GM21737 (cell line): ENCODE results near the gene DCN.

Experiments
- ATAC-seq: cut with Tn5 transposase; IDR thresholded peaks from one replicate; pipeline ENCODE4 v1.9.1; 2021; ENCODE audit warnings: mild to moderate bottlenecking, moderate library complexity; ENCODE audit not compliant: unreplicated experiment

DCN gene

DNA sequence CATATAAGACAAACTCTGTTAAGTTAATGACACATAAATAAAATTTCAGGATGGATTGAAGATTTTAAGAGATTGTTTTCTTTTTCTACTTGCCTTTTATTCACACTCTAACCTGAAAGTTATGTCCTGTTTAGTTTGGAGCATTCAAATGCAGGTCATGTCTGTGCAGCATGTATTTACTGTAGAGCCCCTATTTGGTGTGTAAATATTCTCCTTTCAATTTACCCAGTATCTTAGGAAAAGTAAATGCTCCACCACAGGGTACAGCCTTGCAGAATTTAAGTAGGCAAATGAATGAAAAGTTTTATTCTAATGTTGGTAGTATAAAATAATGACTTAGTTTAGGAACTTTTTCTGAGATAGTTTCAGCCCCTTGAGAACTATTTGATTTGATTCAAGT is 6.2 kb upstream of the DCN start:
- ATAC-seq: no peak

DNA sequence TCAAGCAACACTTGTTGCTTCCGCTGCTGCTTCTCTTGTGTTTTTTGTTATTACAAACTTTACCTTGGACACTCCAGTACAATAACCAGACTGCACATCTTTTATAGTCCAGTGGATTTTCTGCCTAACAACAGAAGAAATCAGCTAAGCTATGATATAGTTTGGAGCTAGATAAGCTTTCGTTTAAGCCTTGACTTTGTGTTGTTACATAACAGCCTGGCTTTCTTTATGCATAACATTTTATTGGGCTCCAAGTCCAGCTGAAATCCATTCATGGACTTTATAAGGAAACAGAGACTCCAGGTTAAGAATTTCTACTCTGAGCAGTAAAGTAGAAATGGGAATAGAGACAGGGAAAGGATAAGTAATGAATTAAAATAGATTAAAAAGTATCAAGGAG is 3.5 kb upstream of the DCN start:
- no peak for ATAC-seq

DNA sequence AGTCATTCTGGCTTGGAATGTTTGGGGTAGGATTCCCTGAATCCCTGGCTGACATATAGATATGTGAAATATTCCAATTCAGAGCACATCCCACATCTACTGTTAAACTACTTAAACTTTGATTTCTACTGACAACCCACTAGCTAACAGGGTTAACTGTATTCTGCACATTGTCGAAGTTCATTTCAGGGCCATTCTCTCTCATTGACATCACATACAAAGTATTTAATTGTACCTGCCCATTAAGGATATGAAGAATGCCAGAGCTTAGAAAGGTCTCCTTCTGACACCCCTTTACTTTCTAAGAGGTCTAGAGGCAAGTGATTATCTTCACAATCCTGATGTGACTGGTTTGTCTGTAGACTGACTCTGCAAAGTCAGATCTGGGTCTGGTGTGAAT is 2.8 kb upstream of the DCN start:
- no peak for ATAC-seq

DNA sequence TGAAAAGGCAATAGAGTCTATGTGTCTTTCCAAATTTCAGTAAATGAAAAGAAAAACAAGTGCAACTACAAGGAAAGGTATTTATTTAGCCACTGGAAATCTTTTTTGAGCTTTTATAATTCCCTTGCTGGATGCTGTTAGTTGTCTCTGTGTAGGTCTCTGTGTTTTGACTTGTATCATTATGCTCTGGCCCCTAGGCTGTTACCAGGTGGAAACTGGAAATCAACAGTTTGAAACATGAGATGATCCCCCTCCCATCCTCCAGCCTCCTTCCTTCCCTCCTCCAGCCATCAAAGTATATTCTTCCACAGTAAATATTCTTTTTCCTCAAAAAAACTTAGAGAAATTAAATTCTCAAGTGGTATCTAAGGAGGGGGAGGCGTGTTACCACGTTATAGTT is 934 bp upstream of the DCN start:
- no peak for ATAC-seq

DNA sequence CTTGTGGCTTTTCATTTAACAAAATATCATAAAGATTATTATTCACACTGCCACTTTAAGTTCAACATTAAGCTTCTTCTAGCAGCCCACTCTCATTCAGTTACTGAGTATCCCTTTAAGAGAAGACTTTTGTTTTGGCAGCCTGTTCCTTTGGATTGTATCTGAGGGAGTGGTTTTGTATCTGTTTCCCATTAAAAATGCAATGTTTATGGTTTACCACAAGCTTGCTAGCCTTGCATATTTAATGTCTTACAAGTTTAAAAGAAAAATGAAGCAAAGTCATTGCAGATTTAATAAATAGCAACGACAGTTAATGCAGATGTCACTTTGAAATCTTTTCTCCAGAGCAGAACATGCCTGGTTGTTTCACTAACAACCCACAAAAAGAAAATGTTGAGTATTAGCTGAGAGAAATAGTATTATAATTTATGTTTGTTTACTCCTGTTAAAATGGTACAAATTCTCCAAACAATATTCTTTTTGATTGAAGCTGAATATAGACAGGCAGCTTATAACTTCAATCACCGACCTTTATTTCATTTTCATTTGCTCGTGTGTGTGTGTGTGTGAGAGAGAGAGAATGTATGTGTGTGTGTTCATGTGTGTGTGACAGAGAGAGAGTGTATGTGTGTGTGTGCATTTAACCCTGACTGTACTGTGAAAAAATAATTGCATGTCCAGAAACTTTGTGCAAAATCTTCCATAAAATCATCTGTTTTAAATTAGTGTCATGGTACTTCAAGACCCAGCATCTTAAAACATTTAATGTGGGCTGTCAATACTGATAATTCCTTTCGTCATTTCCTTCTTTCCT is 1.8 kb downstream of the DCN start:
- no peak for ATAC-seq

DNA sequence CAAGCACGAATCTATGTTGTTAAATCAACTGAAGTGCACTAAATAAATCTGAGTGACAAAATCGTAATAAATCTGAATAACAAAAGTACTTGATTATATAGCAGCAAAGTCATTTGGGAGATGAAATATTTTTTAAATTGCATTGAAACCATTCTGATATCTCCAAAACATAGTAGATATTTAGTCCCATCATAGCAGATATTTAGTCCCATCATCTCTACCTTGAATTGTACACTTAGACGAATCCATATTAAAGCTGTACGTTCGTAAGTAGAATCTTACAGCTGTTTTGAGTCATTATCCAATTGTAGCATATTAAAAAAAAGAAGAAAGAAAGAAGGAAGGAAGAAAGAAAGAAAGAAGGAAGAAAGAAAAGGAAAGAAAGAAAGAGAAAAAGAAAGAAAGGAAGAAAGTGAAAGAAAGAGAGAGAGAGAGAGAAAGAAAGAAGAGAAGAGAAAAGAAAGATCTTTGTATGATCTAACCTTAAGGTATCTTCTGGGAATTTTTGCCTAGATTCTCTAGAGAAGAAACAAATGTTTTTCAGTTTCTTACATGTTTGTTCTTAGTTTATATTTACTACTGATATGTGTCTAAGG is 2.6 kb downstream of the DCN start:
- ATAC-seq: no peak

DNA sequence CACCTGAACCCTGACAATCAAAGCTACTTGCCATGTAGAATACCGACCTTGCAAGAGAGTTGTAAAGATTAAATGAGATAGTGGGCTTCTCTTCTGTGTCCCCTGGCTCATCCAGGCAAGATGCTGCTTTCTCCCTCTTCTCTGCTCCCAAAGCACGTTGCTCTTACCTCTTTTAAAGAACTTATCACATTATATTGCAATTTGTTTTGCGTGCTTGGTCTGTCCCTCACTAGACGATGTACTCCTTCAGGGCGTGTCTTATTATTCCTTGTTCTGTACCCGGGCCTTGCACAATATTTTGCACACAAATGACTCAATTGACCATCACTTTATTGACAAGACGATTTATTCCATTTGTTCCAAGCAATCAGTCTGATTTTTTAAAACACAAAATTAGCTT is 3.3 kb downstream of the DCN start:
- ATAC-seq: no peak

DNA sequence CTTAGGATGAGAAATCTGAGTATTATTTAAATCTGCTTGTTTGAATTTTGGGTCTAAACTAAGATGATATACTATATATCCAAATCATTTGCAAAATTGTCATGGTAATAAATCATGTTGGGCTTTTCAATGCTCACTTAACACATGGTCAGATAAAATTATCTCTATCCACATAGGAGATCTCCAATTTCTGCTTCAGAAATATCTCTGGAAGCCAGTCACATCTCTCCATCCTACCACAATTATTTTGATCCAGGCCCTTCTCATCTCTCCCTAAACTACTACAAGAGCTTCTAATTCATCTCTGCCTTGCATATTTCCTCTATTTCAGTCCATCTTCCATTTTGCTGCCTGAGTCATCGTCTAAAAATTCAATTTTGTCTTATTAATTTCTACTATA is 3.8 kb downstream of the DCN start:
- no peak for ATAC-seq

DNA sequence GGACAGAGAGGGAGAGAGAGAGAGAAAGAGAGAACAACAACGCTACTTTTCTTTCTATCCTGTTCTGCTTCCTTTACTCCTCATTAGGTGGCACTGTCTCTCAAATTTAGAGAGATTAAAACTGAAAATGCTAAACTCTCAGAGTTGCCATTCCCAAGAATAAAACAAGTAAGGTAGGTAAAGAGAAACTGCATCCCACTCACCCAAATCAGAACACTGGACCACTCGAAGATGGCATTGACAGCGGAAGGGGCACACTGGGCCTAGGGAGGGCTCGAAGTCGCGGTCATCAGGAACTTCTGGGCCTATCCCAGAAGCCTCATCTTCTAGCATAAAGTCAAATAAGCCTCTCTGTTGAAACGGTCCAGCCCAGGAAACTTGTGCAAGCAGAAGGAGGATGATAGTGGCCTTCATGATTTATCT is 4.5 kb downstream of the DCN start:
- no peak for ATAC-seq

DNA sequence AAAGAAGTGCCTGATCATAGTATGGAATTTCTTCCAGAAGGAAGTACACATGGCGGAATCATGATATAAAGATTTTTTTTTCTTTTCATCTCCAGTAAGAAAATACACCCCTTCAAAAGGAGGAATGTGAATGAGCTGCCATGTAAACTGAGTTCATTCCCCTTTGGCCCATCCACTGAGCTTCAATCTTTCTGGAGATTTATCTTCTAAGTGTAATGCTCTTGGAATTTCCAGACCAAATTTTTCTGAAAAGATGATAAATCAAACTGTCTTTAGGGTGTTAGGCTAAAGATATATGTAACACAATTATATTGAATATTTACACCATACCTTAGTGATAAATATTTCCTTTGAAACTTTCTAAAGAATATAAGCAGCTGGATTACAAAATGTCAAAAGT is 5.2 kb downstream of the DCN start:
- no peak for ATAC-seq

DNA sequence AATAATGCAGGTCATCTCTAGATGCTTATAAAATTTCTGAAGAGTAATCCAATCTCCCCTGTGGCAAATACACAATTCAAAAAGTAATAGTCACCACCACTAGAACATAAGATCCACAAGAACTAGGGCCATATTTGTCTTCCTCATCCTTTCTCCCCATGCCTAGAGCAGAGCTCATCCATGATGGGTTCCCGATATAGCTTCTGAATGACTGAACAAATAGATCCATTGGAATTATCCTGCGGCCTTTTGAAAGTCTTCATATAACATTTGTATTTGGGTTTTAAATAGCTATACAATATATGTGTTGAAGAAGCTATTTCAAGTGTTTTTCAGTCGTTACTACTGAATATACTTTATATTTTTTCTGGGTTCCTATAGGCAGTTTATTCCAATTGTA is 5.7 kb downstream of the DCN start:
- ATAC-seq: no peak

DNA sequence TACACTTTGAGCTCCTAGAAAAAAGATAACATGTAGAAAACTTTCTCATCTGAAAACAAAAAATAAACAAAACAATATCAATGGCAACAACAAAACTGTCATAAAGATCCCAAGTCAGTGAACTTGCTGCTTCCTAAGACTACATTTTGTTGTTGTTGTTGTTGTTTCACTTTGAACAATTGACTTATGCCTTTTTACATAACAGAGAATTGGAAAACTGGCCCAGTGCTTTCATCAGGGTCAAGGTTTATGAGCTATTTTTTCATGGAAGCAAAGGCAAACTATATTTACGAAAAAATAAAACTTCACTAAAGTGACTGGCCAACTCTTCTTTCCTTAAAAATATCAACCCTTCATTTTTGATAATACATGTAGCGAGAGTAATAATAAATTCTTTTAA is 6.3 kb downstream of the DCN start:
- ATAC-seq: no peak

DNA sequence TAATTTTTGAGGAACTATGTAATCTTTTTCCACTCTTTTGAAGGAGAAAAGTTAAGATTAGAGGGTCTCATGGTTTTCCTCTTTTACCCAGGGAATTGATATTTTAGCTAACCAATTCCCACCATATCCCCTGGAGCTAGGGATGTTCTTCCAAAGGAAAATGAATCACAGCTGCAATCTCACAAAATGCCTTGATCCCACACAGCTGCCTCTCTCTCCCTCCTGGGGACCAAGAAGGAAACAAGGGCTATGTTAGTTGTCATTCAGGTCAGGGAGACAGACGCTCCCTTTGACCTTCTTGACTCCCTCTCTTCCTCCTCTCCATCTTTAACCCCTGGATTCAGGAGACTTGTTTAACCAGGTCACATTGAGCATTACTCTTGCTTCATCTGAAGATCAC is 9.5 kb downstream of the DCN start:
- no peak for ATAC-seq

DNA sequence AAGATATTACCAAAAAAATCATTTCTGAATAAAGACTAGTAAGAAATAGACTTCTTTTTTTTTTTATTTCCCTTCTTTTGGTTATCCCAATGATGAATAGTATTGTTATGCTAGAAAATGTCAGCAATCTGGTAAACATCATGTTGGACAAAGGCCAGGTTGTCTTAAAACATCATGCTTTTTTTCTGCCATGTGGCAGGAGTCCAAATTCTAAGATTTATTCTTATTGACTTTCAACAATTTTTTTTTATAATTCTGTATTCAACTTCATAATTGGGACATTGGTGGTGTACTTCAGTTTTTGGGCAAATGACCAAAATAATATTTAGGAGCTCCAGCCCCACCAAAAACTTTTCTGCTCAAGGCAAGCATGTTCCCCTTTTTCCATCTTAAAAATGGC is 10.5 kb downstream of the DCN start:
- ATAC-seq: no peak

DNA sequence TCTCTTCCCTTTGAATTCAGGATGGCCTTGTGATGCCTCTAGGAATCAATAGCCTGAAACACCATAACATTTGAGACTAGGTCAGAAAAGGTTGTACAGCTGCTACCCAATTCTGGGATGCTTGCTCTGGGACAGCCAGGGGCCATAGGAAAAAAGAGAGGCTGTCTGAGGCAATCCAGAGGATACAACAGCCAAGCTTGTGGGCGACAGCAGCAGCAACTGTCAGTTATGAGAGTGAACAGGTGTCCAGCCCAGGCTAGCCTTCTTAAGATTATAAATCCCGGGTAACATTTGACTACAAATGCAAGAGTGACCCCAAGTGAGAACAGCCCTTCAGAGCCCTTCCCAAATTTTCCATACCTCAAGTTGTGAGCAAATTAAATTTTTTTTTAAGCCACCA is 11.1 kb downstream of the DCN start:
- ATAC-seq: no peak

DNA sequence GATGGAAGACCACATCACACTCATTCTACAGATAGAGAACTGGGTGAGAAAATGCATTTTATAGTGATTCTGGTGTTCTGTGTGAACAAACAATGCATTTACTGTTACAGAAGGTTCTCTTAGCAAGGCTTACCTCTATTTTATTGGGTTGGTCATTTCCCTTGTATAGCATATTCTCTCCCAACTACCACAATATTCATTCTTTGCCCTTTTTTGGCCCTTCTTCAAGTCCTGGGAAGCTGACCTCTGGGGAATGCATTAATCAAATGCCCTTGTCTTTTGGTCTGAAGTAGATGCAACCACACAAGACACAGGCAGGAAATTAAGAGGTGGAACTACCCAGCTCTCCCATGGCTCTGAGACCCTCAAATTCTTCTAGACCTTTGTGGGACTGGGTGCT is 19.5 kb downstream of the DCN start:
- ATAC-seq: no peak

DNA sequence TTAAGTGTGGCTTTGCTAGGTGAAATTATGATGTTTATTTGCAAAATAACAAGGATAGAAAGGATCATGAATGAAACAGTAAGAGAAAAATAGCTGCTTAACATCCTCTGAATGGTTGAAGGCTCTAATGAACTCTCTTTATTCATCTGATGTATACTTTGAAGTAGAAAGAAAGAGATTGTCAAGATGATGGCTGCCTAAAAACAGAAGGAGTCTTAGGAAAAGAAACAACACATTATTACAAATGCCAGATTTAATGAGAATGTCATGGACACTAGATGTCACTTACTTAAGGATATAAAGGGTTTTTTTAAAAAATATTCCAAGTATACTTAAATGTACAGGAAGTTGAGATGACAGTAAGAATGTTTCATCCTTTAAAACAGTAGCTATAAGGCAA is 21.6 kb downstream of the DCN start:
- ATAC-seq: no peak

DNA sequence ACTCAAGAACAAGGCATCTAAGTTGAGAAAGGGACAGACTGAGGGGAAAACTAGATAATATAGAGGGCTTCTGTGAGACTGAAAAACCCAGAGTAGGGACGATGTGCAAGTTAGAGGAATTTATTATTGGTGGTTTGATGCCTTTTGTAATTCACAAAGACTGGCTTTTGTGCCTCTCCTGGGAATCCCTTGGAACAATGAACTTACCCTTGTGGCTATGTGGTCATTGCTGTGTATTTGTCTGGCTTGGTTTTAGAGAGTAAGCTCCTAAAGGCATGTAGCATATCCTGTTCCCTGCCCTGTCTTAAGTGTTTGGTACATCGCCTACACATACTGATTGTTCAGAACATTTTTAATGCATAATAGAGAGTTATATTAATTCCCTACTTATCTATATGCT is 26.6 kb downstream of the DCN start:
- ATAC-seq: no peak

DNA sequence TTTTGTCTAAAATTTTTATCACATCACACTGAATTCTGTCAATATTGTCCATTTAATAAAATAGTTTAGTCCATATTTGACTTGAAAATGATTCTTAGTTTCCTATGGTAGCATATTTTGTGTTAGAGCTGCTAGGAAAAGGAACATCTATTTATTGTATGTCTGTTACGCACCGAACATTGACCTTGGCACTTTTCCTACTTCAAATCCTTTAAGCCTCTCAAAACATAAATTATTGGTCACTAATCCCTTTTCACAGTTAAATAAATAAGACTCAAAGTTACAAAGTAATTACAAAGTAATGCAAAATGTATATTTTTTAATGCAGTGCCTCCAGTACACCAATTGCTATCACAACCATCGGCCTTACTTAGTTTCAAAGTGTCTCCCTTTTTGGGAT is 28.5 kb downstream of the DCN start:
- ATAC-seq: no peak

DNA sequence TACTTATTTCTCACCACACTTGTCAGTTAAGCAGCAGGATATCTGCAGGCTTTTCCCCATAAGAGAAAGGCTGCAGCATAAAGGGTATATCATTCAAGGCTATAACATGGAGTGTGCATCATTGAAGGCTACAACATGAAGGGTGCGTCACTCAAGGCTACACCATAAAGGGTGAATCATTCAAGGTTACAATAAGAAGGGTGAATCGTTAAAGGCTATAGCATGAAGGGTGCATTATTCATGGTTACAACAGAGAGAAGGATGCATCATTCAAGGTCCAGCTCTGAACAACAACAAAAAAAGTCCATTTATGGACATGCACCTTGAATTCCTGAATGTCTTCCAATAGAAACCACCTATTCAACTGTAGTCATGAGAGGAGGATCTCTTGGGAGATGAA is 38.6 kb downstream of the DCN start:
- ATAC-seq: no peak

DNA sequence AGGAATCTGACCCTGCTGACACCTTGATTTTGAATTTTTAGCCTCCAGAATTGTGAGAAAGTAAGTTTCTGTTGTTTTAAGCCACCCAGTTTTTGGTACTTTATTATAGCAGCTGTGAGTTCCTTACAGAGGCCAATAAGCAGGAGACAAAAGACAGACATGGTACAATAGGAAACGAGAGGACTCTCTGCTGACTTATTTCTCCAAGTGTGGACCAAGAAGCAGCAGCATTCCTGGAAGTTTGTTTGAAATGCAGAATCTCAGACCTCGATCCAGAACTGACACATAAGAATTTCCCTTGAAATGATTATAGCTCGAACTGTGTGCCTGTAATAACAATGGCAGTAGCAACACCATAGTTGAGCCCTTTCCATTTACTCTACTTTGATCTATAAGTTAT is 39.4 kb downstream of the DCN start:
- ATAC-seq: no peak

DNA sequence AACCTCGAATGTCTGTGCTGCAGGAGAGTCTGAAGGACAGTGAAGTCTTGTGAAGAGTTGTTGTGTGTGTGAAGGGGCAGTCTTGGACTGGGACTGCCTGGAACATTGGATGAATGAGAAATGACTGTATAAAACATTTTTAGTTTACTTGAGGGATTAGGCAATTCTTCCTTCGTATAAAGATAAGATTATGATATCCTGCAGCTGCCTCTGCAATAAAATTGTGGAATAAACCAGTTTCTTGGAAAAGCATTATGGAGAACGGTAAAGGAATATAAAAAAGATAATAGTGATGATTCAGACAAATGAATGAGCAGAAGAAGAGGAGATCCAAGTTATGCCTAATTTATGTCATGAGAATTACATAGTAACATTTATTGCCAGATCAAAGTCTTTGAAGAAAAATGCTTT is 40.4 kb downstream of the DCN start:
- no peak for ATAC-seq
